AG04449 (cell line): Measurements from ENCODE around the gene SCYGR2.

Source experiments
- CTCF ChIA-PET: fragments of 350-600 bp; formaldehyde crosslinking; extraction: SDS; loops from one replicate; lab custom pipeline; 2021; ENCODE audit warnings: antibody characterized with exemption; lab: Yijun Ruan, JAX
- POLR2A ChIA-PET: fragments of 400-600, 350-600 bp; formaldehyde crosslinking; extraction: SDS; loops from one replicate; lab custom pipeline; 2020; ENCODE audit warnings: antibody characterized with exemption, inconsistent platforms; lab: Yijun Ruan, JAX
- DNase-seq: peaks from one replicate; pipeline ENCODE4 v3.0.0-alpha.2; 2010; ENCODE audit warnings: low read depth, low spot score
- H3K4me3 ChIP-seq: 2 replicates; pipeline ENCODE4 v1.5.1; 2011; ENCODE audit warnings: low read depth, mild to moderate bottlenecking, control low read depth, low read length
- TF ChIP-seq, protein P1 (sequence below): IDR thresholded peaks from one replicate; pipeline ENCODE4 v1.5.1; 2011; ENCODE audit warnings: mild to moderate bottlenecking, moderate library complexity, low read length, control low read depth, inconsistent platforms; ENCODE audit not compliant: insufficient read depth; ENCODE audit errors: missing control alignments

The SCYGR2 gene

DNA sequence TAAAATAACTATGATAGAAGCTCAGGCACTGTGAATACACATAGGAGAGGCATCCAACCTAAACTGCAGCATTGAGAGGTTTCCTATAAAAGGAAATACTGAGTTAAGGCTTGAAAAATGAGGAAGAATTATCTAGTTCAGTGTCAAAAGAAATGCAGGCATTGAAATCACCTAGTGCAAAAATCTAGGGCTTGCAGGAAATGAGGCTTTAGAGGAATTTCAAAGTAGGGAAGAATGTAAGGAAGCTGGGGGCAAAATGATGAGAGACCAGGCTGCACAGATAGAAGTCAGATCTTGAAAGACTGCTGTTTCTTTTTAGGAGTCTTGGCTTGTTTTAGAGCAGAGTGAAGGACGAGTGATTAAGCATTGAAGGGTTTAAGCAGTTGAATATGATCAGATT lies 28.1 kb upstream of the SCYGR2 start:
- ChIA-PET POLR2A (interaction anchor here (0.6 kb wide), 1 partner anchor 157 kb away, joined by 3 read pairs; no protein-coding TSS in a partner anchor), CTCF (interaction anchor here (1.6 kb wide), 1 partner anchor 196 kb away, joined by 6 read pairs; no protein-coding TSS in a partner anchor)
- no peak overlapping the region for H3K4me3 ChIP-seq
- DNase-seq: no peak
- TF ChIP-seq, protein P1, sequence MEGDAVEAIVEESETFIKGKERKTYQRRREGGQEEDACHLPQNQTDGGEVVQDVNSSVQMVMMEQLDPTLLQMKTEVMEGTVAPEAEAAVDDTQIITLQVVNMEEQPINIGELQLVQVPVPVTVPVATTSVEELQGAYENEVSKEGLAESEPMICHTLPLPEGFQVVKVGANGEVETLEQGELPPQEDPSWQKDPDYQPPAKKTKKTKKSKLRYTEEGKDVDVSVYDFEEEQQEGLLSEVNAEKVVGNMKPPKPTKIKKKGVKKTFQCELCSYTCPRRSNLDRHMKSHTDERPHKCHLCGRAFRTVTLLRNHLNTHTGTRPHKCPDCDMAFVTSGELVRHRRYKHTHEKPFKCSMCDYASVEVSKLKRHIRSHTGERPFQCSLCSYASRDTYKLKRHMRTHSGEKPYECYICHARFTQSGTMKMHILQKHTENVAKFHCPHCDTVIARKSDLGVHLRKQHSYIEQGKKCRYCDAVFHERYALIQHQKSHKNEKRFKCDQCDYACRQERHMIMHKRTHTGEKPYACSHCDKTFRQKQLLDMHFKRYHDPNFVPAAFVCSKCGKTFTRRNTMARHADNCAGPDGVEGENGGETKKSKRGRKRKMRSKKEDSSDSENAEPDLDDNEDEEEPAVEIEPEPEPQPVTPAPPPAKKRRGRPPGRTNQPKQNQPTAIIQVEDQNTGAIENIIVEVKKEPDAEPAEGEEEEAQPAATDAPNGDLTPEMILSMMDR: no peak

DNA sequence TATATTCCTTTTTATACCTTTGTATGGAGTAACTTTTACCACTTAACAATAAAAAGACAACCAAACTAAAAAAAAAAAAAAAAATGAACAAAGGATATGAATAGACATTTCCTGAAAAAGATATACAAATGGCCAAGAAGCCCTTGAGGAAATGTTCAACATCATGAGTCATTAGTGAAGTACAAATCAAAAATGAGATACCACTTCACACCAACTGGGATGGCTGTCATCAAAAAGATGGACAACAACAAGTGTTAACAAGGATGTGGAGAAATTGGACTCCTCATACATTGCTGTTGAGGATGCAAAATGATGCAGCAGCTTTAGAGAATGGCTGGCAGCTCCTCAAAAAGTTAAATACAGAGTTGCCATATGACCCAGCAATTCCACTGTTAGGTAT lies 22.6 kb upstream of the SCYGR2 start:
- POLR2A ChIA-PET: no interaction called here
- H3K4me3 ChIP-seq: no peak overlapping the region
- CTCF ChIA-PET: no interaction called here
- DNase-seq: no peak
- TF ChIP-seq, protein P1: no peak

DNA sequence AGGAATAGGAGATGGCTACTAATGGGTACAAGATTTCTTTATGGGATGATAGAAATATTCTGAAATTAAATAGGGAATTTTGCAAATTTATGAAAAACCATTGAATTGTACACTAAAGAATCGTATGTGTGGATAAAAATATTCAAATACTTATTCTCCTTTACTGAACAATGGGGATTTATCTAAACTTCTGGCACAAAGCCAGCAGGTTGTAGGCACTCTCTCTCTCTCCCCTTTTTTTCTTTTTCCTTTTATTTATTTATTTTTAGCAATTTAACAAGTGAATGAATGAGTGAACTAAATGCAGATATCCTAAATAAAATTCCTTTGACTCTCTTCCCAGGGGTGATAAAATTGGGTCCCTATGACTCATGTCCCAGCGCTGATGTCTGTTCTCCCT lies 21.9 kb upstream of the SCYGR2 start:
- H3K4me3 ChIP-seq: no peak overlapping the region
- POLR2A ChIA-PET: no interaction called here
- DNase-seq: no peak
- TF ChIP-seq, protein P1: no peak
- CTCF ChIA-PET: no interaction called here

DNA sequence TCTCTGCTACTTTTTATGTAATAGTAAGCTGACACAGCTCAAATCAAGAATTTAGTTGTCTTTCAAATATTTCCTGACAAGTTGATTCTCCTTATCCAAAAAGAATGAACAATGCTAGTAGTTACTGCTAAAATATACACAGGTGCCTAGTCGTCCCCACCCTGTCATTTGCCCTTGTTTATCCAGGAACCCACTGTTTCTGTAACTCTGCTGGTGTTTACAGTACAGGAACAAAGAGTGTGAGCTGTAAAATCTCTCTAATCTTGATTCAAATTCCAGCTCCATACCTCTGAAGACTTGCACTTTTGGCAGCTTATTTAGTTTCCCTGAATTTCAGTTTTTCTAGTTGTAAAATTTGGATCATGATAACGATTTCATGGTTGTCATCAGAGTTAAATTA lies 21.1 kb upstream of the SCYGR2 start:
- TF ChIP-seq, protein P1: no peak
- no peak overlapping the region for H3K4me3 ChIP-seq
- CTCF ChIA-PET: no interaction called here
- POLR2A ChIA-PET: no interaction called here
- DNase-seq: no peak

DNA sequence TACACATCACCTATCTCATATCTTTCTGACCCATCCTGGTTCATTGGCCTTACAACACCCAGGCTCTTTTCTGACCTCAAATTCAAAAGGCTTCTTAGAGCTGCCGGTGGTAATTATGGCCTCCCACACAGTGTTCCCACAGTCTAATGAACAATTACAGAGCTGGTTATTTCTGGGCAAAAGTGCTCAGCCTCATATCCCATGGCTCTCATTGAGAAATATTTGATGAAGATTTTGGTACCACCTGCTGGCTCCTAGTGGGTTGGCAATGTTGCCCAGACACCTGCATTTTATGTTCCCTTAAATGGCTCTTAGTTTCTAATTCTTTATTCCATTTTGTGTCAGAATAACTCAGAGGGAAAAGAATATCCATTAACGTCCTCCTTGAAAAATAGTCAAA lies 20.1 kb upstream of the SCYGR2 start:
- POLR2A ChIA-PET: interaction anchor here (0.6 kb wide), 1 partner anchor 26 kb away, joined by 4 read pairs; no protein-coding TSS in a partner anchor
- TF ChIP-seq, protein P1: no peak
- no peak overlapping the region for H3K4me3 ChIP-seq
- CTCF ChIA-PET: interaction anchor here (1.4 kb wide), 1 partner anchor 284 kb away, joined by 3 read pairs; no protein-coding TSS in a partner anchor
- no peak for DNase-seq

DNA sequence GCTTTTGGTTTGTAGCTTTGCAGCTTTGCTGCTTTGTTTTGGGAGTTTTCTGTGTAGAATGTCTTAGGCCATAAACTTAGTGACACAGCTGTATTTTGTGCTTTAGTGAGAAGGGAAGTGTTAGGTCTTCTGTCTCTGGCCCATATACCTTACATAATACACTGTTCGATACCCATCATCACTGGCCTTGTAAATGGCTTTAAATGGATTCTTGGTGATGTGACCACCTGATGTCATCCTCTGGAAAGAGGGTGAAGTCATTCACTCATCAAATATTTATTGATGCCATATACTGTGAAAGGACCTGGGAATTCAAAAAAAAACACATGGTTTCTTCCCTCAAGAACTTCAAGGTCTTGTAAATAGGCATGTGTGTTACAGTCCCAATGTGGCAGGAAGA lies 18.9 kb upstream of the SCYGR2 start:
- DNase-seq: no peak
- POLR2A ChIA-PET: no interaction called here
- CTCF ChIA-PET: no interaction called here

More for the DNA sequence above, 18.9 kb upstream of the SCYGR2 start:
- TF ChIP-seq, protein P1: no peak
- no peak overlapping the region for H3K4me3 ChIP-seq
